A673 (cell line): ENCODE data around the gene NFATC3.

Experiments
- CTCF ChIP-seq: fragments of 300-800, 200-600 bp; sonication (generic); conservative IDR thresholded peaks from 2 replicates; pipeline ENCODE4 v1.5.1; 2017; ENCODE audit warnings: low read depth, mild to moderate bottlenecking, antibody characterized with exemption, low read length, moderate library complexity, mixed read lengths
- EZH2 ChIP-seq: fragments of 200-600 bp; sonication (generic); IDR thresholded peaks from 2 replicates; pipeline ENCODE4 v1.6.1; 2017; ENCODE audit warnings: borderline replicate concordance, low read depth, mild to moderate bottlenecking, mixed read lengths, antibody characterized with exemption, low read length; ENCODE audit not compliant: poor library complexity, severe bottlenecking

DNA sequence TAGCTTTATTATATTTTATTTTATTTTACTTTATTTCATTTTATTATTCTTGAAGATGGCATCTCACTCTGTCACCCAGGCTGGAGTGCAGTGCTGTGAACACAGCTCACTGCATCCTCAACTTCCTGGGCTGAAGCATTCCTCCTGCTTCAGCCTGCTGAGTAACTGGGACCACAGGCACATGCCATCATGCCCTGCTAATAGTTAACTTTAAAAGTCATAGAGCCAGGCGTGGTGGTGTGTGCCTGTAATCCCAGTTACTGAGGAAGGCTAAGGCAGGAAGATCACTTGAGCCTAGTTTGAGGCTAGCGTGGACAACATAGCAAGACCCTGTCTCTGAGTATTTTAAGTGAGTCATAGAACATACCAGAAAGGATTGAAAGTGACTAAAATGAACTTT lies 112.1 kb downstream of the NFATC3 start:
- no peak for TF ChIP-seq EZH2
- TF ChIP-seq CTCF: no peak
